ENCODE results near the gene SOHLH1.
"Not testable (repeated sequence)": the region's sequence is repeated elsewhere in the genome, so short reads cannot be mapped to it uniquely, and the experiment has no call there.

Gene SOHLH1

GRCh38 chr9:135684691-135685090 lies 14.6 kb downstream of the SOHLH1 start:
- no peaks in the 10 kb centered on the region for H3K4me1 Mint-ChIP-seq (ENCODE audit: low read depth)
- H3K36me3 Mint-ChIP-seq (ENCODE audit: low read depth), result no peaks in the 10 kb centered on the region
- H3K9me3 Mint-ChIP-seq, result no peaks in the 10 kb centered on the region
- no peak overlapping the region for H3K4me3 Mint-ChIP-seq
- H3K27ac Mint-ChIP-seq, result no peak overlapping the region
- H3K27me3 Mint-ChIP-seq, result peaks cover 12% of the 10 kb centered on the region
- DNase-seq, result no peak

- Mint-ChIP-seq H3K36me3 (ENCODE audit: low read depth) (no peaks in the 10 kb centered on the region), H3K9me3 (no peaks in the 10 kb centered on the region), H3K4me1 (ENCODE audit: low read depth) (no peaks in the 10 kb centered on the region), H3K27ac (no peak overlapping the region), H3K27me3 (peaks cover 10% of the 10 kb centered on the region), H3K4me3 (no peak overlapping the region)
- no peak for DNase-seq
Measured at GRCh38 chr9:135683401-135684034, 15.8 kb downstream of the SOHLH1 start.

DNA sequence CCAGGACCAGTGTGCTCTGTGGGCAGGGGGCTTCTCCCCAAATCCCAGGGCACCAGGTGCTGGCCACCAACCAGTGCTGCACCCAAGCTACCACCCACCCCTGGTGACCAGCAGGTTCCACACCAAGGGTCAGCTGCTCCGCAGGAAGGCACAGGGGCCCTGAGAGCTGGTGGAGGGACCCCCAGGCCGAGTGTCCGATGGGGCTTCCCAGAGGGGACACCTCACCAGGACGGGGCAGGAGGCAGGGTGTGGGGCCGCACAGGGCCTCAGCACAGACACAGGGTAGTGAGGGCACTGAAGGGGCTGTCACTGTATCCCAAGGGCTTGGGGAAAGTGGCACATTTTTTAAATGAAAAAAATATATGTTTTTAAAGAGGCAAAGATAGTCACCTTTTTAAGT lies 18.1 kb downstream of the SOHLH1 start:
- peaks cover 10% of the 10 kb centered on the region for H3K27me3 Mint-ChIP-seq
- no peaks in the 10 kb centered on the region for H3K4me1 Mint-ChIP-seq (ENCODE audit: low read depth)
- no peak overlapping the region for H3K4me3 Mint-ChIP-seq
- no peak for DNase-seq
- no peaks in the 10 kb centered on the region for H3K36me3 Mint-ChIP-seq (ENCODE audit: low read depth)
- H3K9me3 Mint-ChIP-seq, result no peaks in the 10 kb centered on the region
- H3K27ac Mint-ChIP-seq, result no peak overlapping the region

DNA sequence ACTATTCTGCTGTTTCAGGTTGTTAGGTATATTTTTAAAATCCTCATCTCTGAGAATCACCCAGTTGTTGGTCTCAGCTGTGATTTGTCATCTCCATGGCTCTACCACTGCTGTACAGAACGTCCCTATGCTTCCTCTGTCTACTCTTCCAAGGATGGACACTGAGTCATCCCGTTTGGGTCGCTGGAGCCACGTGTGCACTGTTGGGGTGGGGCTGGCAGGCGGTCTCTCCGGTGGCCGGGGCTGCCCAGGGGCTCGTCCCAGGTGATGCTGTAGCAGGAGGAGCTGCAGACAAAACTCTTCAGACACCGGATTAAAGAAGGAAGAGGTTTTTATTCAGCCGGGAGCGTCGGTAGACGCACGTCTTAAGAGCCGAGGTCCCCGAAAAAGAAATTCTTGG lies 19.2 kb downstream of the SOHLH1 start:
- Mint-ChIP-seq H3K36me3 (ENCODE audit: low read depth) (no peaks in the 10 kb centered on the region), H3K4me1 (ENCODE audit: low read depth) (no peaks in the 10 kb centered on the region), H3K27ac (no peak overlapping the region), H3K4me3 (no peak overlapping the region), H3K9me3 (no peaks in the 10 kb centered on the region), H3K27me3 (peaks cover 10% of the 10 kb centered on the region)
- no peak for DNase-seq

DNA sequence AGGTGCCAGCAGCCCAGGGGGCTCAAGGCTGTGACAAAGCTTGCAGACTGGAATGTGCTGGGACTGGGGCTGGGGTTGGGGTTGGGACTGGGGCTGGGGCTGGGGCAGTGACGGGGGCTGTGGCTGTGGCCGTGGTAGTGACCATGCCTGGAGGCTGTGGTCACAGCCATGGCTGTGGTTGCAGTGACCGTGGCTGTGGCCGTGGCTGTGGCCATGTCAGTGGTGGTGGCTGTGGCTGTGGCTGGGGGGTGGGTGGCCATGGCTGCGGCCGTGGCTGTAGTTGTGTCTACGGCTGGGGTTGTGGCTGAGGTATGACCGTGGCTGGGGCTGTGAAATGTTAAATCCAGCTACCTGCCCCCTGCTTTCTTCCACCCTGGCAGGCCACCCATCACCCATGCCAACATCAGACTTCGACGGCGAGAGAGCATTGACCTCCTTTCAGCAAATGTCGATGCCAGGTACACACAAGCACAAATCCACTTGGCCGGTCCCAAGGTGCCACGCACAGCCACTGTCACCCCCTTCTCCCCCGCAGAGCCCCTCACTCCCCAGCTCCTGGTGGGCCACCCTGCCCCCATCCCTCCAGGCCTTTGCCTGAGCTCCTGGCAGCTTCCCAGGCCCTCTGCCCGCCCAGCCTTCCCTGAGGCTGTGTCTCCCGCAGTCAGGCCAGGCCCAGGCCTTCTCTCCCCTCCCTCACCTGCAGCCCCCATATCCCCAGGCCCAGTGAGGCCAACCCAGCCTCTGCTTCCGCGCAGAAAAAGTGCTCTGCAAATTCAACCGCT lies 20.9 kb downstream of the SOHLH1 start:
- H3K27ac Mint-ChIP-seq, result no peak overlapping the region
- no peaks in the 10 kb centered on the region for H3K9me3 Mint-ChIP-seq
- no peaks in the 10 kb centered on the region for H3K36me3 Mint-ChIP-seq (ENCODE audit: low read depth)
- H3K27me3 Mint-ChIP-seq, result peaks cover 4% of the 10 kb centered on the region
- H3K4me1 Mint-ChIP-seq (ENCODE audit: low read depth), result no peaks in the 10 kb centered on the region
- H3K4me3 Mint-ChIP-seq, result no peak overlapping the region
- no peak for DNase-seq

DNA sequence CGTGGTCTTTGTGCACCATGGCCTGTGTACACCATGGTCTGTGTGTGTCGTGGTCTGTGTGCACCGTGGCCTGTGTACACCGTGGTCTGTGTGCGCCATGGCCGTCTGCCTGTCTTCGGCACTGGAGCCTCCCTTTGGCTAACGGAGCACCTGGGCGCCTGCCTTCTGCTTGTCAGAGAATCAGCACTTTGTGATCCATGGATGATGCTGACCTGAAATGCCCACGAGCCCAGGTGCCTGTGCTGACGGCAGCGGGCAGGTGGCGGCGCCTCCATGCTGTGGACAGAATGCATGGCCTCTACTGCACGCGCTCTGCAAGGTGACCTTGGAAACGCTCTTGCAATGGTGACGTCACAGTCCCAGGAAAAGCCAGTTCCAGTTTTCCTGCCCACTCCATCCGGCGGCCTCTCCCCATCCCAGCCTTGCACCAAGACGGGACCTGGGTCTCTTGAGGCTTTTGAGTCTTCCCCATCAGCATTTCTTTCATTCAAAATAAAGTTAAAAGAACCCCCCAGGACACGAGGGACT lies 21.6 kb downstream of the SOHLH1 start:
- no peaks in the 10 kb centered on the region for H3K4me1 Mint-ChIP-seq (ENCODE audit: low read depth)
- no peak overlapping the region for H3K4me3 Mint-ChIP-seq
- no peak overlapping the region for H3K27ac Mint-ChIP-seq
- DNase-seq, result no peak
- no peaks in the 10 kb centered on the region for H3K9me3 Mint-ChIP-seq
- peaks cover under 1% of the 10 kb centered on the region for H3K27me3 Mint-ChIP-seq
- H3K36me3 Mint-ChIP-seq (ENCODE audit: low read depth), result no peaks in the 10 kb centered on the region

GRCh38 chr9:135676891-135677290 lies 22.4 kb downstream of the SOHLH1 start:
- no peak overlapping the region for H3K4me3 Mint-ChIP-seq
- H3K9me3 Mint-ChIP-seq, result no peaks in the 10 kb centered on the region
- H3K4me1 Mint-ChIP-seq (ENCODE audit: low read depth), result no peaks in the 10 kb centered on the region
- no peak overlapping the region for H3K27ac Mint-ChIP-seq
- no peaks in the 10 kb centered on the region for H3K36me3 Mint-ChIP-seq (ENCODE audit: low read depth)
- no peaks in the 10 kb centered on the region for H3K27me3 Mint-ChIP-seq
- no peak for DNase-seq

GRCh38 chr9:135674977-135675376 lies 24.3 kb downstream of the SOHLH1 start:
- H3K4me1 Mint-ChIP-seq (ENCODE audit: low read depth), result no peaks in the 10 kb centered on the region

DNA sequence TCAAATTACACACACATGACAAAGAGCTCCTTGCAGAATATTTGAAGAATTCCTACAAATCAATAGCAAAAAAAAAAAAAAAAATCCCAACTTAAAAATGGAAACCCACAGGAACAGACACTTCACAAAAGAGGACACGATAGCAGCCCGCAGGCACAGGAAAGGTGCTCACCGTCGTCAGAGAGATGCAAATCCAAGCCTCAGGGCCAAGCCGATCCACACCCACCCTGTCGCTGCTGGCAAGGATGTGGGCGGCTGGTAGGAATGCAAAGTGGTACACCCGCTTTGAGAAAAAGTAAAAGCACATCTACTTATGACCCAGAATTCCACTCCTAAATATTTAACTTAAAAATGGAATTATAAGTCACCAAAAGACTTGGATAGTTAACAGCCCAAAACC lies 25.3 kb downstream of the SOHLH1 start:
- Mint-ChIP-seq H3K36me3 (ENCODE audit: low read depth) (no peaks in the 10 kb centered on the region), H3K4me1 (ENCODE audit: low read depth) (no peaks in the 10 kb centered on the region)
- no peak for DNase-seq

More at GRCh38 chr9:135674977-135675376, 24.3 kb downstream of the SOHLH1 start:
- H3K9me3 Mint-ChIP-seq, result no peaks in the 10 kb centered on the region
- no peak overlapping the region for H3K27ac Mint-ChIP-seq
- DNase-seq, result no peak
- no peaks in the 10 kb centered on the region for H3K36me3 Mint-ChIP-seq (ENCODE audit: low read depth)
- no peak overlapping the region for H3K4me3 Mint-ChIP-seq
- no peaks in the 10 kb centered on the region for H3K27me3 Mint-ChIP-seq

DNA sequence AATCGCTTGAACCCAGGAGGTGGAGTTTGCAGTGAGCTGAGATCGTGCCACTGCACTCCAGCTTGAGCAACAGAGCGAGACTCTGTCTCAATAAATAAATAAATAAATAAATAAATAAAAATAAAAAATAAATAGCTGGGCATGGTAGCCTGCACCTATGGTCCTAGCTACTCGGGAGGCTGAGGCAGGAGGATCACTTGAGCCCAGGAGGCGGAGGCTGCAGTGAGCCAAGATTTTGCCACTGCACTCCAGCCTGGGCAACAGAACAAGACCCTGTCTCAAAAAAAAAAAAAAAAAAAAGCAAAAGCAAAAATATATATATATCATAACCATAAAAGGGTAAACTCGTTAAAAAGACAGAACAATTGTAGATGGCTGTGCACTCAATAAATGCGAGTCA lies 26.5 kb downstream of the SOHLH1 start:
- not testable (repeated sequence) for H3K27ac Mint-ChIP-seq; H3K4me1 Mint-ChIP-seq (ENCODE audit: low read depth); H3K4me3 Mint-ChIP-seq; H3K36me3 Mint-ChIP-seq (ENCODE audit: low read depth); H3K9me3 Mint-ChIP-seq; DNase-seq; H3K27me3 Mint-ChIP-seq

More for the DNA sequence above, 25.3 kb downstream of the SOHLH1 start:
- Mint-ChIP-seq H3K27me3 (no peaks in the 10 kb centered on the region), H3K9me3 (no peaks in the 10 kb centered on the region), H3K4me3 (no peak overlapping the region), H3K27ac (no peak overlapping the region)

DNA sequence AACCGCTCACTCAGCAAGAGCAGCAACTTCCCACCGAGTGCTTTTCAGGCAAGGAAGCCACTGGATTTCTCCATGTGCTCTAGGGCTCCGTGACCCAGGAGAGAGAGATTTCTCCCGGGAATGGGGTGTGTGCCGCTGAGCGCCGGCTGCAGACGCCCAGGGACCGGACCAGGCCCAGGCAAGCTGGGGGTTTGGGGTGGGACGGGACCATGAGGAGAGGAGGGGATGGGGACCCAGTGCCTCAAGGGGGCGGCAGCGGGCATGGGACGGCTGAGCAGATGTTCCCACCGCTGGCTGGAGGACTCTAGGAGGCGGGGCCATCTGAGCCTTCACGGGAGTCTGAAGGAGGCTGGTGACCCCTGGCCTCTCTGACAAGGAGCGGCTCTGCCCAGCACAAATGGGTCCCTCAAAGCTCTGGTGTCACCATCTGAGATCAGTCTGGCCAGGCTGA lies 27.7 kb downstream of the SOHLH1 start:
- DNase-seq, result no peak
- Mint-ChIP-seq H3K27me3 (no peaks in the 10 kb centered on the region), H3K4me3 (no peak overlapping the region), H3K27ac (no peak overlapping the region), H3K36me3 (ENCODE audit: low read depth) (no peaks in the 10 kb centered on the region), H3K9me3 (peaks cover 2% of the 10 kb centered on the region), H3K4me1 (ENCODE audit: low read depth) (no peaks in the 10 kb centered on the region)

- H3K36me3 Mint-ChIP-seq (ENCODE audit: low read depth), result no peaks in the 10 kb centered on the region
- H3K27ac Mint-ChIP-seq, result no peak overlapping the region
- H3K4me1 Mint-ChIP-seq (ENCODE audit: low read depth), result no peaks in the 10 kb centered on the region
- peaks cover 2% of the 10 kb centered on the region for H3K9me3 Mint-ChIP-seq
- no peak for DNase-seq
- H3K27me3 Mint-ChIP-seq, result no peaks in the 10 kb centered on the region
- H3K4me3 Mint-ChIP-seq, result no peak overlapping the region
Measured at GRCh38 chr9:135670721-135671590, 28.3 kb downstream of the SOHLH1 start.

- no peaks in the 10 kb centered on the region for H3K27me3 Mint-ChIP-seq
- H3K4me1 Mint-ChIP-seq (ENCODE audit: low read depth), result no peaks in the 10 kb centered on the region
- DNase-seq, result no peak
- H3K27ac Mint-ChIP-seq, result no peak overlapping the region
- peaks cover 2% of the 10 kb centered on the region for H3K9me3 Mint-ChIP-seq
- no peak overlapping the region for H3K4me3 Mint-ChIP-seq
- no peaks in the 10 kb centered on the region for H3K36me3 Mint-ChIP-seq (ENCODE audit: low read depth)
Measured at GRCh38 chr9:135669616-135670285, 29.5 kb downstream of the SOHLH1 start.

- not testable (repeated sequence) for H3K27ac Mint-ChIP-seq; H3K4me3 Mint-ChIP-seq; H3K36me3 Mint-ChIP-seq (ENCODE audit: low read depth); H3K9me3 Mint-ChIP-seq; DNase-seq; H3K4me1 Mint-ChIP-seq (ENCODE audit: low read depth); H3K27me3 Mint-ChIP-seq
Measured at GRCh38 chr9:135669018-135669417, 30.3 kb downstream of the SOHLH1 start.
